Right lobe of liver (tissue), 4 donors: ENCODE results near the gene PAQR3.

Experiments
- POLR2A ChIP-seq: fragments of 450-650 bp; IDR thresholded peaks from one replicate; pipeline ENCODE4 v1.6.1; 2017; ENCODE audit warnings: antibody characterized with exemption, mild to moderate bottlenecking
- TF ChIP-seq, protein P1 (sequence below), 4 donors: fragments of 200-600 bp in 3 of 4; fragments of 450-650 bp in 1 of 4; IDR thresholded peaks; one replicate each; pipeline versions ENCODE4 v1.5.1 to v1.8.0; 2016 to 2022; ENCODE audit warnings: antibody characterized with exemption in 4 of 4, mild to moderate bottlenecking in 2 of 4
- donor health status: DM: no; HTN: no; CAD: no.
- donor health status: DM: no; HTN: no; CAD: no.
- donor health status: DM: no; HTN: yes; CAD: no.

DNA sequence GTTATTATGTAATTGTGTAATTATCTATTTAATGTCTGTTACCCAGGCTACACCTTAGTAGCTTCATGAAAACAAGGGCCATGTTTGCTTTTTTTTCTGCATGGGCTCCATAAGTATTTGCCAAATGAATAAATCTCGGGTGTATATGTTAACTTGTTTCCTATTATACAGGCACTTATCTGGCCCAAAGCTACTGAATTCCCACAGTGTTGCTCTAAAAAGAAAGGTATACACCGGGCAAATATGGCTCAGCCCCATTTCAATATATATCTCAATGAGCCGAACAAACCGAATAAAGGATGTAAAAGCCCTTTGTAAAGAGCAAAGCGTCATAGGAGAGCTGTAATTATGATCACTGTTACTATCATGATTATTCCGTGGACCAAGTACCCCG is 767 bp downstream of the PAQR3 start:
- TF ChIP-seq, protein P1, sequence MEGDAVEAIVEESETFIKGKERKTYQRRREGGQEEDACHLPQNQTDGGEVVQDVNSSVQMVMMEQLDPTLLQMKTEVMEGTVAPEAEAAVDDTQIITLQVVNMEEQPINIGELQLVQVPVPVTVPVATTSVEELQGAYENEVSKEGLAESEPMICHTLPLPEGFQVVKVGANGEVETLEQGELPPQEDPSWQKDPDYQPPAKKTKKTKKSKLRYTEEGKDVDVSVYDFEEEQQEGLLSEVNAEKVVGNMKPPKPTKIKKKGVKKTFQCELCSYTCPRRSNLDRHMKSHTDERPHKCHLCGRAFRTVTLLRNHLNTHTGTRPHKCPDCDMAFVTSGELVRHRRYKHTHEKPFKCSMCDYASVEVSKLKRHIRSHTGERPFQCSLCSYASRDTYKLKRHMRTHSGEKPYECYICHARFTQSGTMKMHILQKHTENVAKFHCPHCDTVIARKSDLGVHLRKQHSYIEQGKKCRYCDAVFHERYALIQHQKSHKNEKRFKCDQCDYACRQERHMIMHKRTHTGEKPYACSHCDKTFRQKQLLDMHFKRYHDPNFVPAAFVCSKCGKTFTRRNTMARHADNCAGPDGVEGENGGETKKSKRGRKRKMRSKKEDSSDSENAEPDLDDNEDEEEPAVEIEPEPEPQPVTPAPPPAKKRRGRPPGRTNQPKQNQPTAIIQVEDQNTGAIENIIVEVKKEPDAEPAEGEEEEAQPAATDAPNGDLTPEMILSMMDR (IDR thresholded peaks at IDR 0.05), result no peak
- TF ChIP-seq POLR2A, result no peak
